NCI-H1092 (cell line): ENCODE data around the gene ATXN1.

Source experiments
- DNase-seq: peaks from one replicate; lab custom pipeline; 2025; lab: John Stamatoyannopoulos, UW

ATXN1 gene

GRCh38 chr6:16438718-16439591 lies 322.3 kb downstream of the ATXN1 start:
- DNase-seq: no peak

- DNase-seq: no peak
Measured at GRCh38 chr6:16437984-16438383, 323.3 kb downstream of the ATXN1 start.

DNA sequence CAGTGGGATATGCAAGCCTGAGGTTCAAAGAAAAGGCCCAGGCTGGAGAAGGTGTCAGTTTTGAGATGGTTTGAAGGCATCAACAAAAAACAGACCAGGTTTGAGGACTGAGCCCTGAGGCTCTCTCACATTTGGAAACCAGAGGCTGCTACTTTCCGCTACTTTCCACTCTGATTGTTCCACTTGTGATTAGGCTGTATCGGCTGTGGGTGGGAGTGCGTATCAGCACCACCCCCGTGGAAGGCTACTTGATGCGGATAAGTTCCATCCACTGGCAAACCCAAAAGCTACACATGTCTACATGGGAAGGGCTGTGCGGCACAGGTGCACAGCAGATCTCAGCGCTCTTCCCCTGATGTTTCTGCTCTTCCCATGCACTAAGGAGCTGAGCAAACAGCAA lies 324.2 kb downstream of the ATXN1 start:
- no peak for DNase-seq

GRCh38 chr6:16436550-16436949 lies 324.7 kb downstream of the ATXN1 start:
- DNase-seq: no peak

DNA sequence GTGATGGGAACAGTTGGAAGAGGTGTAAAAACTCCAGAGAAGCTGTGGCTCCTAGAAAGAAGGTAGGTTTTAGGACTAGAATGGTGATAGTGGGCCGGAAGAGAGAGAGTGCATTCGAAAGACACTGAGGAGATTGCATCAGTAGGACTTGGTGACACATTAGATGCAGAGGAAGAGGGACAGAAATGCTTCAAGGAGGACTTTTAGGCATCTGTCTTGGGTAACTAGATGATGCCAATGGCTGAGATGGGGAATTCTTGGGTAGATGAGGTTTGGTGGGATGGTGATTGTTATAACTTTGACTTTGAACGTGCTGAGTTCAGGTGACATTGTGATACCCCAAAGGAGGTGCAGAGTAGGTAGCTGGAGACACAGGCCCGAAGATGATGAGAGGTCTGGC lies 326.4 kb downstream of the ATXN1 start:
- no peak for DNase-seq

GRCh38 chr6:16433338-16433890 lies 327.8 kb downstream of the ATXN1 start:
- no peak for DNase-seq

- DNase-seq: no peak
Measured at GRCh38 chr6:16432075-16433032, 328.9 kb downstream of the ATXN1 start.

GRCh38 chr6:16431106-16431505 lies 330.2 kb downstream of the ATXN1 start:
- DNase-seq: no peak

GRCh38 chr6:16430391-16431089 lies 330.7 kb downstream of the ATXN1 start:
- DNase-seq: no peak

DNA sequence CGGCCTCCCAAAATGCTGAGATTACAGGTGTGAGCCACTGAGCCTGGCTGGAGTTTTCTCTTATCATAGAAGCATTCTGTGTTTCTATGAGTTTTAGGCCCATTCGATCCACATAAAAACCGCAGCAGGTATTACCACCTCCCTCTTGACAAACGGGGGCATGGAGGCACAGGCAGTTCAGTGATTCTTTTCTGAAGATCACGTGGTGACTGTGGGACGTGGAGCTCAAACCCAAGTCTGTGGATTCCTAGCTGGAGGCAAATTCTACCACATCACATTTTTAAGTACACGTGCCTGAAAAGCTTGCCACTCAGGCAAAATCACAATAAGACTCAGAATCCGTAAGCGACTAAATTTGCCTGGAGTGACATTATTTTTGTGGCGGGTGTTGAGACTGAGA lies 331.6 kb downstream of the ATXN1 start:
- no peak for DNase-seq

- no peak for DNase-seq
Measured at GRCh38 chr6:16427124-16427523, 334.1 kb downstream of the ATXN1 start.

- no peak for DNase-seq
Measured at GRCh38 chr6:16425881-16426615, 335.2 kb downstream of the ATXN1 start.

GRCh38 chr6:16421462-16421960 lies 339.7 kb downstream of the ATXN1 start:
- no peak for DNase-seq

GRCh38 chr6:16420715-16421461 lies 340.4 kb downstream of the ATXN1 start:
- no peak for DNase-seq

GRCh38 chr6:16420337-16420714 lies 340.9 kb downstream of the ATXN1 start:
- DNase-seq: no peak

- DNase-seq: no peak
Measured at GRCh38 chr6:16419636-16420336, 341.5 kb downstream of the ATXN1 start.

GRCh38 chr6:16418151-16418550 lies 343.1 kb downstream of the ATXN1 start:
- DNase-seq: no peak

DNA sequence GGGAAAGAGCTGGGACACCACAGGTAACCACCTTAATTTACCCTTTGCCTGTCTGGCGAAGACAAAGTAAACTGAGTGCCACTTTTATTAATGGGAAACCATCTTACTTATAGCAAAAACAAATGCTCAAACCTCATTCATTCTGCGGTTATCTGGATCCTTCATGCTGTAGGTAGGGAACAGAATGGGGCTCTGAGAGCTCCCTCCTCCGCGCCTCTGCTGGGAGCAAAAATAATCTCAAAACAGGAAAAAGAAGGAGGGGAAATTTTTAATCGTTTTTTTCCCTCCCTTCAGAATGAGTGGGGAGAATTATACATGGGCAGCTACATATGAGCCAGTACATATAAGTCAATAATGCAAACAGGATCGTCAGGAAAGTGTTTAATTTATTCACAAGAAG lies 345.6 kb downstream of the ATXN1 start:
- no peak for DNase-seq

GRCh38 chr6:16414205-16414604 lies 347.1 kb downstream of the ATXN1 start:
- DNase-seq: no peak

DNA sequence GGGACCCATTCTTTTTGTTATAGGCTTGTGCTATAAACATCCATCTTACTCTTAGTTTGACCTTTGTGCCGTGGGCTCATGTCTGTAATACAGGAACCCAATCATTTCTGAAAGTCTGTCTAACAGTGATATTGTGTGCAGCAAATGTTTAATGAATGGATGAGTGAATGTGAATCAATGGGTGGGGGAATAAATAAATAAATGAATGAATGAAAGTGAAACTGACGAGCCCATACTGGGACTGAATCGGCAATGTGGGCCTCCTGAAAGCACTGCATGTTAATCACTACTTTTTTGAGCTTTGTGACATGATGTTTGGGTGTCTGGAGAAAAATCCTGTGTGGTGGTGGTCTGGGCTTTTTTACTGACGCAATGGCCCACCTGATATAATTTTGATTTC lies 347.9 kb downstream of the ATXN1 start:
- DNase-seq: no peak
